Measurements from ENCODE around the gene ZNF2.

ZNF2 gene

GRCh38 chr2:95206096-95206495 is 40.5 kb downstream of the ZNF2 start:
- DNase-seq (ENCODE audit: low spot score), result no peak

- peak; percentile 98 for DNase-seq (ENCODE audit: low spot score)
These were observed 41.7 kb downstream of the ZNF2 start, which contains the start of gene ZNF892 for GRCh38 chr2:95207111-95207961. TSS of gene ZNF892 (plus strand) at chr2:95207521. CDS start at chr2:95207816, 295 bp downstream.

DNA sequence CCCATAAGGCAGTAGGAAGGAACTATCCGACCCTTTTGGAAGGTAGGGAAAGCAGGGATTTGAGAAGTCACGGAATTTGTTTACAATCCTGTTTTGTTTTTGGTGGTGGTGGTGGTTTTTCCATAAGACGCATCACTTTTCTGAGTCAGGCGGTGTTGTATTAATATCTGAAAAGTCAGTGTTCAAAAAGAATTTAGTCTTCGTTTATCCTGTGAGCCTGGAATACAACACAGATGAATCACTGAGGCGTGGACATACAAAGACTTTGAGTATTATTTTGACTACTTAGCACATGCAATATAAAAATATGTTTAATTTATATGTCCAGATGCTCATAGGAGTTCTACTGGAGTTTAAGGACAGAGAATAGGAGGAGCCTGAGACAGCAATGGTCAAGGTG is 42.5 kb downstream of the ZNF2 start:
- DNase-seq (ENCODE audit: low spot score), result peak; percentile 37

DNA sequence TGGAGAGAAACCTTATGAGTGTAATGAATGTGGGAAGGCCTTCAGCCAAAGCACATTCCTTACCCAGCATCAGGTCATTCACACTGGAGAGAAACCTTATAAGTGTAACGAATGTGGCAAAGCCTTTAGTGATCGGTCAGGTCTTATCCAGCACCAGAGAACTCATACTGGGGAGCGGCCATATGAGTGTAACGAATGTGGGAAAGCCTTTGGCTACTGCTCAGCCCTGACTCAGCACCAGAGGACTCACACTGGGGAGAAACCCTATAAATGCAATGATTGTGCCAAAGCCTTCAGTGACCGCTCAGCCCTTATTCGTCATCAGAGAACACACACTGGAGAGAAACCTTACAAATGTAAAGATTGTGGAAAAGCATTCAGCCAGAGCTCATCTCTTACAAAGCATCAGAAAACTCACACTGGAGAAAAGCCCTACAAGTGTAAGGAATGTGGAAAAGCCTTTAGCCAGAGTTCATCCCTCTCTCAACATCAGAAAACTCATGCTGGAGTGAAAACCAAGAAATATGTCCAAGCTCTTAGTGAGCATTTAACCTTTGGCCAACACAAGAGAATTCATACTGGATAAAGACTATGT is 49.5 kb downstream of the ZNF2 start:
- DNase-seq (ENCODE audit: low spot score), result no peak

- DNase-seq (ENCODE audit: low spot score), result no peak
These were observed 54.8 kb downstream of the ZNF2 start for GRCh38 chr2:95220449-95220848.

DNA sequence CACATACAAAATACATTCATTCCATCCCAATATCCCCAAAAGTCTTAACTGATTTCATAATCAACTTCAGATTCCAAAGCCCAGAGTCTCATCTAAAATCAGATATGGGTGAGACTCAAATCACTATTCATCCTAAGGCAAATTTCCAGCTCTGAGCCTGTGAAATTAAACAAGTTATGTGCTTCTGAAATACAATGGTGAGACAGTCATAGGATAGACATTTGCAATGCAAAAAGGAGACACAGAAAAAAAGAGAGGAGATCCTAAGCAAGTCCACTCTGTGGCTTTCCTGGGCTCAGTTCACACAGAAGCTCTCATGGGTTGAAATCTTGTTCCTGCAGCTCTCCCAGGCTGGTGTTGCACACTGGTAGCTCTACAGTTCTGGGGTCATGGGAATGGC is 60.0 kb downstream of the ZNF2 start:
- DNase-seq (ENCODE audit: low spot score), result no peak

- DNase-seq (ENCODE audit: low spot score), result peak; percentile 87
These were observed 66.1 kb downstream of the ZNF2 start for GRCh38 chr2:95231723-95232122.

- peak; percentile 20 for DNase-seq (ENCODE audit: low spot score)
These were observed 66.6 kb downstream of the ZNF2 start for GRCh38 chr2:95232232-95232631.

All from AG20443 (cell line).